H9 (cell line): Measurements from ENCODE around the gene DOCK9. TPM values are rescaled to one million over a fixed set of nuclear protein-coding genes. Genes with fewer than 3 reads are reported as not detected.
A peak's percentile ranks its signal among the peaks of the same experiment; 100 is the strongest.

ENCODE experiments used
- DNase-seq: peaks from one replicate; pipeline ENCODE4 v3.0.0-alpha.2; 2017
- H2AFZ ChIP-seq: one replicate; pipeline ENCODE4 v1.6.1; 2013; ENCODE audit warnings: mild to moderate bottlenecking, low read length, control low read depth, moderate library complexity
- H2AK5ac ChIP-seq: 2 replicates; pipeline ENCODE4 v1.6.1; 2013; ENCODE audit warnings: low read length, control low read depth, mixed read lengths; ENCODE audit not compliant: insufficient read length
- H2BK120ac ChIP-seq: one replicate; pipeline ENCODE4 v1.6.1; 2013; ENCODE audit warnings: low read depth, mild to moderate bottlenecking, low read length, control low read depth, inconsistent platforms; ENCODE audit not compliant: poor library complexity, severe bottlenecking
- H2BK12ac ChIP-seq: 2 replicates; pipeline ENCODE4 v1.6.1; 2013; ENCODE audit warnings: low read length, control low read depth, mixed read lengths, low read depth; ENCODE audit not compliant: insufficient read length
- H2BK15ac ChIP-seq: 2 replicates; pipeline ENCODE4 v1.6.1; 2013; ENCODE audit warnings: low read depth, low read length, control low read depth
- H2BK20ac ChIP-seq: one replicate; pipeline ENCODE4 v1.6.1; 2013; ENCODE audit warnings: low read depth, mild to moderate bottlenecking, low read length, control low read depth, inconsistent platforms; ENCODE audit not compliant: poor library complexity, severe bottlenecking
- H2BK5ac ChIP-seq: 2 replicates; pipeline ENCODE4 v1.6.1; 2013; ENCODE audit warnings: low read length, control low read depth, mixed read lengths; ENCODE audit not compliant: insufficient read length
- H3K14ac ChIP-seq: 2 replicates; pipeline ENCODE4 v1.6.1; 2013; ENCODE audit warnings: low read length, control low read depth; ENCODE audit not compliant: insufficient read depth
- H3K18ac ChIP-seq: 2 replicates; pipeline ENCODE4 v1.6.1; 2013; ENCODE audit warnings: low read depth, mild to moderate bottlenecking, mixed read lengths, low read length, control low read depth; ENCODE audit not compliant: insufficient read length
- H3K23ac ChIP-seq: 2 replicates; pipeline ENCODE4 v1.6.1; 2013; ENCODE audit warnings: low read length, control low read depth, mixed read lengths, low read depth; ENCODE audit not compliant: insufficient read length
- H3K23me2 ChIP-seq: 2 replicates; pipeline ENCODE4 v1.6.1; 2013; ENCODE audit warnings: low read depth, mild to moderate bottlenecking, mixed read lengths, low read length, control low read depth; ENCODE audit not compliant: insufficient read length, poor library complexity, severe bottlenecking
- H3K27ac ChIP-seq: 2 replicates; pipeline ENCODE4 v1.5.1; 2013; ENCODE audit warnings: low read length, control low read depth, mixed read lengths, low read depth; ENCODE audit not compliant: insufficient read length
- H3K27me3 ChIP-seq: 2 replicates; pipeline ENCODE4 v1.6.1; 2013; ENCODE audit warnings: low read length, control low read depth, inconsistent platforms; ENCODE audit not compliant: insufficient read depth
- H3K4ac ChIP-seq: 2 replicates; pipeline ENCODE4 v1.6.1; 2013; ENCODE audit warnings: low read depth, mild to moderate bottlenecking, control low read depth, inconsistent platforms, low read length, moderate library complexity
- H3K4me1 ChIP-seq: 2 replicates; pipeline ENCODE4 v1.6.1; 2013; ENCODE audit warnings: low read length, control low read depth, inconsistent platforms; ENCODE audit not compliant: insufficient read depth
- H3K4me2 ChIP-seq: 2 replicates; pipeline ENCODE4 v1.6.1; 2013; ENCODE audit warnings: low read length, control low read depth, mixed read lengths; ENCODE audit not compliant: insufficient read length, insufficient read depth
- H3K56ac ChIP-seq: 2 replicates; pipeline ENCODE4 v1.6.1; 2013; ENCODE audit warnings: low read depth, mild to moderate bottlenecking, mixed read lengths, low read length, control low read depth; ENCODE audit not compliant: insufficient read length
- H3K79me1 ChIP-seq: 2 replicates; pipeline ENCODE4 v1.6.1; 2013; ENCODE audit warnings: low read depth, mild to moderate bottlenecking, moderate library complexity, low read length, control low read depth, inconsistent platforms; ENCODE audit not compliant: insufficient read depth, poor library complexity, severe bottlenecking
- H3K79me2 ChIP-seq: 2 replicates; pipeline ENCODE4 v1.6.1; 2013; ENCODE audit warnings: low read length, control low read depth, inconsistent platforms; ENCODE audit not compliant: insufficient read depth
- H3K9ac ChIP-seq: 2 replicates; pipeline ENCODE4 v1.6.1; 2013; ENCODE audit warnings: low read length, control low read depth, mixed read lengths; ENCODE audit not compliant: insufficient read length; ENCODE audit errors: extremely low read depth
- H3K9me3 ChIP-seq: one replicate; pipeline ENCODE4 v1.6.1; 2013; ENCODE audit warnings: low read depth, low read length, inconsistent platforms; ENCODE audit not compliant: control insufficient read depth
- H3T11ph ChIP-seq: one replicate; pipeline ENCODE4 v1.6.1; 2013; ENCODE audit warnings: mild to moderate bottlenecking, low read length, control low read depth, inconsistent platforms
- H4K20me1 ChIP-seq: one replicate; pipeline ENCODE4 v1.6.1; 2013; ENCODE audit not compliant: control insufficient read depth, insufficient read length, insufficient read depth
- H4K5ac ChIP-seq: 2 replicates; pipeline ENCODE4 v1.6.1; 2013; ENCODE audit warnings: low read depth, mild to moderate bottlenecking, mixed read lengths, low read length, control low read depth; ENCODE audit not compliant: insufficient read length
- H4K8ac ChIP-seq: replicated peaks from 2 replicates; pipeline ENCODE4 v1.6.1; 2013; ENCODE audit warnings: low read length, control low read depth, mixed read lengths, low read depth; ENCODE audit not compliant: insufficient read length
- H4K91ac ChIP-seq: 2 replicates; pipeline ENCODE4 v1.6.1; 2013; ENCODE audit warnings: low read depth, mild to moderate bottlenecking, moderate library complexity, mixed read lengths, low read length, control low read depth; ENCODE audit not compliant: insufficient read length
- H3K27ac Mint-ChIP-seq, 3 experiments: 2 replicates in 2 of 3; 3 replicates in 1 of 3; pipeline ENCODE4 v1.8.0; 2020 to 2021; ENCODE audit warnings: mixed read lengths in 3 of 3, mild to moderate bottlenecking in 1 of 3, moderate library complexity in 1 of 3
- H3K27me3 Mint-ChIP-seq: 2 replicates; pipeline ENCODE4 v1.8.0; 2021; ENCODE audit warnings: low read depth, mild to moderate bottlenecking, moderate library complexity, mixed read lengths
- H3K36me3 Mint-ChIP-seq, 3 experiments: 2 replicates in 2 of 3; 3 replicates in 1 of 3; pipeline ENCODE4 v1.8.0; 2020 to 2021; ENCODE audit warnings: low read depth in 3 of 3, mixed read lengths in 3 of 3; ENCODE audit not compliant: insufficient read depth in 1 of 3
- H3K4me1 Mint-ChIP-seq, 2 experiments: 2 replicates each; pipeline ENCODE4 v1.8.0; 2020; ENCODE audit warnings: mixed read lengths in 2 of 2
- H3K4me3 Mint-ChIP-seq, 2 experiments: 2 replicates in 1 of 2; 3 replicates in 1 of 2; pipeline ENCODE4 v1.8.0; 2020 to 2021; ENCODE audit warnings: mild to moderate bottlenecking in 2 of 2, mixed read lengths in 2 of 2, moderate library complexity in 1 of 2
- H3K9me3 Mint-ChIP-seq, 2 experiments: 2 replicates in 1 of 2; 3 replicates in 1 of 2; pipeline ENCODE4 v1.8.0; 2020; ENCODE audit warnings: mild to moderate bottlenecking in 2 of 2, mixed read lengths in 2 of 2, moderate library complexity in 1 of 2
- WGBS: extraction: QIAGEN DNeasy Blood & Tissue Kit; methylation state at CpG from one replicate; pipeline ENCODE4 v1.1.7; 2013; ENCODE audit warnings: missing lambda C conversion rate, low lambda C conversion rate, mixed read lengths; ENCODE audit not compliant: insufficient read length; ENCODE audit errors: extremely low coverage; 5-methylcytosine and 5-hydroxymethylcytosine counted together
- total RNA-seq: library from RNA; stranded (reverse); gene quantifications from 2 replicates; pipeline ENCODE4 v1.2.1, GENCODE V29; 2021
- TF ChIP-seq, protein P1 (sequence below): fragments of 200-600 bp; sonication (generic); conservative IDR thresholded peaks from 3 replicates; pipeline ENCODE4 v1.8.0; 2021; ENCODE audit warnings: antibody characterized with exemption, mild to moderate bottlenecking

DOCK9 gene
- total RNA-seq, 1 experiment from 2014 or later = 23.0 TPM

DNA sequence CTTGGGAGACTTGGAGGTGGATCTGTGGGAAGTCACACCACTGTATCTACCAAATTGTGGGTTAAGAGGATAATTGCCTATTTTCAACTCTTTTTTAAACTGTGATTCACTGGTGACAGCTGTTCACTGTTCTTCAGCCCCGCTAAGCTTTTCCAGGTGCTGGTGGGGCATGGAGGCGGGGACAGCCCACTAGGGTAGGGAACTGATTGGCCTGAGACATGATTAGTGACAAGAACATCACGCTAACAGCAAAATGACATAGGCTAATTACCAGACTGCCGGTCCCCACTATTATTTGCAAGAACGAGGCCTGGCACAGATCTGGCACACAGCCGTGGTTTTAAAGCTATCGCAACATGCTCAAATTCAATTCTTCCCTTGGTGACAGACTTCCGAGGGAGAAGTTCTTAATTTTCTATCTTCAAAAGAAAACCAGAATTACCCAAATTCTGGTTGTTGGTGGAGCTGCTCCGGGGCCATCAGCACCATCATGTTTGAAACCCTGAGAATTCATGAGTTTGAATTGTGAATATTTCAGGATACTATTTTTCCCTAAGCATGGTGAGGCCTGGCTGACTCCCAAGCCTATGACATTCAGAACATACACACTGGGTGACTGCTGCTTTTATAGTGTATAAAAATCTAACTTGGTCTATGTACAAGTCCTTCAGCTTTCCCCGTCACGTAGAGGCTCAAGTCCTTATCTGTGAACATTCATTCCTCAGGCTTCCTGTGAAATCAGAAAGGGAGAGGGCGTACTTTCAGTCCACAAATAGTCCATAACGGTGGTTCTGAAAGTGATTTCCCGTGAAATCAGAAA lies 17.9 kb downstream of the DOCK9 start:
- Histone ChIP-seq H2BK15ac (no peak overlapping the region), H3K14ac (no peak overlapping the region), H3K9me3 (no peaks in the 10 kb centered on the region), H3K23me2 (no peaks in the 10 kb centered on the region), H3K23ac (no peak overlapping the region), H3K4ac (no peak overlapping the region), H2AK5ac (no peak overlapping the region), H4K91ac (no peak overlapping the region), H4K5ac (no peak overlapping the region), H3K4me2 (no peak overlapping the region), H3K9ac (no peak overlapping the region), H3K79me2 (no peaks in the 10 kb centered on the region), H3T11ph (no peak overlapping the region), H2BK120ac (no peak overlapping the region), H4K8ac (no peak overlapping the region), H3K27ac (no peak overlapping the region), H3K27me3 (no peaks in the 10 kb centered on the region), H3K56ac (no peak overlapping the region), H2AFZ (no peak overlapping the region), H2BK20ac (no peak overlapping the region), H2BK12ac (no peak overlapping the region), H4K20me1 (peaks cover 3% of the 10 kb centered on the region), H2BK5ac (no peak overlapping the region), H3K4me1 (0 out of 2 replicates have a peak, but pooled peaks cover 2% of the 10 kb centered on the region), H3K79me1 (no peaks in the 10 kb centered on the region), H3K18ac (no peak overlapping the region)
- Mint-ChIP-seq H3K4me3 (no peak overlapping the region), H3K27me3 (no peaks in the 10 kb centered on the region), H3K36me3 (no peaks in the 10 kb centered on the region; a peak in 2 of 7 replicates), H3K9me3 (no peaks in the 10 kb centered on the region), H3K27ac (peak overlapping the region in 2 of 3 experiments; percentile 46 to 52; a peak in 3 of 7 replicates), H3K4me1 (peaks cover 7 to 14% of the 10 kb centered on the region in 2 experiments)
- TF ChIP-seq, protein P1, sequence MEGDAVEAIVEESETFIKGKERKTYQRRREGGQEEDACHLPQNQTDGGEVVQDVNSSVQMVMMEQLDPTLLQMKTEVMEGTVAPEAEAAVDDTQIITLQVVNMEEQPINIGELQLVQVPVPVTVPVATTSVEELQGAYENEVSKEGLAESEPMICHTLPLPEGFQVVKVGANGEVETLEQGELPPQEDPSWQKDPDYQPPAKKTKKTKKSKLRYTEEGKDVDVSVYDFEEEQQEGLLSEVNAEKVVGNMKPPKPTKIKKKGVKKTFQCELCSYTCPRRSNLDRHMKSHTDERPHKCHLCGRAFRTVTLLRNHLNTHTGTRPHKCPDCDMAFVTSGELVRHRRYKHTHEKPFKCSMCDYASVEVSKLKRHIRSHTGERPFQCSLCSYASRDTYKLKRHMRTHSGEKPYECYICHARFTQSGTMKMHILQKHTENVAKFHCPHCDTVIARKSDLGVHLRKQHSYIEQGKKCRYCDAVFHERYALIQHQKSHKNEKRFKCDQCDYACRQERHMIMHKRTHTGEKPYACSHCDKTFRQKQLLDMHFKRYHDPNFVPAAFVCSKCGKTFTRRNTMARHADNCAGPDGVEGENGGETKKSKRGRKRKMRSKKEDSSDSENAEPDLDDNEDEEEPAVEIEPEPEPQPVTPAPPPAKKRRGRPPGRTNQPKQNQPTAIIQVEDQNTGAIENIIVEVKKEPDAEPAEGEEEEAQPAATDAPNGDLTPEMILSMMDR = no peak
- no CpG with 5 or more reads among the region's 14 CpGs for WGBS
- no peak for DNase-seq
